Measurements from ENCODE around the gene RBM47. TPM values are rescaled to one million over a fixed set of nuclear protein-coding genes. Genes with fewer than 3 reads are reported as not detected.

RBM47 gene
- total RNA-seq, 2 donors from 2014 or later = 4.4 to 13.7 TPM

DNA sequence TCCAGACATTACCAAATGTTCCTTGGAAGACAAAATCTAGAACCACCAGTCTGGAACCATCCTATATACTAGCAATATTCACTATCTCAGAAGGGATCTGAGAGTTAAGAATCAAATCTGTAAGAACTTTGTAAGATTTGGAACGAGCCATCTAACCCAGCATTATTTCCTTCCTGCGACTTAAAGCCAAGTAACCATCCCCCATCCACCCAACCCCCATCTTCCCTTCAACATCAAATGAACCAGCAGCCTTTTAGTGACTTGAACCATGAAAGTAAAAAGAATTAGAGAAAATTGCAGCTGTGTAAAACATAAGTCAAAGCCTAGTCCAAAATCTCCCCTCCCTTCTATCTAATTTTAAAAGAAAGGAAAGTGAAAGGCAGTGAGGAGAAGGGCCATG is 15.6 kb downstream of the RBM47 start:
- no peak for DNase-seq (ENCODE audit: low spot score)
- no peaks in the 10 kb centered on the region for H3K9me3 ChIP-seq
- no peaks in the 10 kb centered on the region for H3K27me3 ChIP-seq
- H3K36me3 ChIP-seq = no peaks in the 10 kb centered on the region
- no peak overlapping the region for H3K27ac ChIP-seq
- H3K4me1 ChIP-seq = no peaks in the 10 kb centered on the region
- TF ChIP-seq CTCF (IDR thresholded peaks at IDR 0.05) = no peak
- no peak overlapping the region for H3K4me3 ChIP-seq

DNA sequence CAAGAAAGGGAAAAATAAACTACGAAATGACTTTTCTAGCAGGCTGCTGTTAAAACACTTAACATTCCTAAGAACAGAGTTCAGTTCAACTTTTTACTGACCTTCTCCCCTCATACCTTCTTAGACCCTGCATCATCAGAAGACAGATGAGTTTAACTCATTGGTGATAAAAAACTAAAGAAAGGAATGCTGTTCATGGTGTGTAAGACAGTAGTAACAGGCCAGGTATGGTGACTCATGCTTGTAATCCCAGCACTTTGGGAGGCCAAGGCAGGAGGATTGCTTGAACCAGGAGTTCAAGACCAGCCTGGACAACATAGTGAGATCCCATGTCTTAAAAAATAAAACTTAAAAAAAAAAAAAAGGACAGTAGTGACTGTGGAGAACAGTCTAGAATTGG is 16.2 kb downstream of the RBM47 start:
- H3K4me1 ChIP-seq = no peaks in the 10 kb centered on the region
- H3K27me3 ChIP-seq = no peaks in the 10 kb centered on the region
- no peak overlapping the region for H3K4me3 ChIP-seq
- H3K36me3 ChIP-seq = no peaks in the 10 kb centered on the region
- no peak overlapping the region for H3K27ac ChIP-seq
- DNase-seq (ENCODE audit: low spot score) = no peak
- no peak for TF ChIP-seq CTCF (IDR thresholded peaks at IDR 0.05)
- no peaks in the 10 kb centered on the region for H3K9me3 ChIP-seq

GRCh38 chr4:40612831-40613230 is 16.8 kb downstream of the RBM47 start:
- H3K4me1 ChIP-seq = no peaks in the 10 kb centered on the region
- H3K27ac ChIP-seq = no peak overlapping the region
- no peak for TF ChIP-seq CTCF (IDR thresholded peaks at IDR 0.05)
- DNase-seq (ENCODE audit: low spot score) = no peak
- no peaks in the 10 kb centered on the region for H3K36me3 ChIP-seq
- no peaks in the 10 kb centered on the region for H3K9me3 ChIP-seq
- no peaks in the 10 kb centered on the region for H3K27me3 ChIP-seq
- H3K4me3 ChIP-seq = no peak overlapping the region

- Histone ChIP-seq H3K36me3 (no peaks in the 10 kb centered on the region), H3K27ac (no peak overlapping the region), H3K4me1 (no peaks in the 10 kb centered on the region), H3K4me3 (no peak overlapping the region), H3K9me3 (no peaks in the 10 kb centered on the region), H3K27me3 (no peaks in the 10 kb centered on the region)
- DNase-seq (ENCODE audit: low spot score) = no peak
- no peak for TF ChIP-seq CTCF (IDR thresholded peaks at IDR 0.05)
Measured at GRCh38 chr4:40612283-40612682, 17.4 kb downstream of the RBM47 start.

GRCh38 chr4:40608628-40609027 is 21.0 kb downstream of the RBM47 start:
- Histone ChIP-seq H3K27me3 (no peaks in the 10 kb centered on the region), H3K9me3 (no peaks in the 10 kb centered on the region), H3K4me1 (no peaks in the 10 kb centered on the region), H3K4me3 (no peak overlapping the region), H3K36me3 (no peaks in the 10 kb centered on the region), H3K27ac (no peak overlapping the region)
- DNase-seq (ENCODE audit: low spot score) = no peak
- TF ChIP-seq CTCF (IDR thresholded peaks at IDR 0.05) = no peak

GRCh38 chr4:40607221-40607620 is 22.4 kb downstream of the RBM47 start:
- Histone ChIP-seq H3K4me3 (no peak overlapping the region), H3K36me3 (no peaks in the 10 kb centered on the region), H3K27me3 (no peaks in the 10 kb centered on the region), H3K27ac (no peak overlapping the region), H3K4me1 (no peaks in the 10 kb centered on the region), H3K9me3 (no peaks in the 10 kb centered on the region)
- TF ChIP-seq CTCF (IDR thresholded peaks at IDR 0.05) = no peak
- no peak for DNase-seq (ENCODE audit: low spot score)

All from right atrium auricular region (tissue), 2 donors.